ENCODE measurements around the gene DNAJC28.

DNA sequence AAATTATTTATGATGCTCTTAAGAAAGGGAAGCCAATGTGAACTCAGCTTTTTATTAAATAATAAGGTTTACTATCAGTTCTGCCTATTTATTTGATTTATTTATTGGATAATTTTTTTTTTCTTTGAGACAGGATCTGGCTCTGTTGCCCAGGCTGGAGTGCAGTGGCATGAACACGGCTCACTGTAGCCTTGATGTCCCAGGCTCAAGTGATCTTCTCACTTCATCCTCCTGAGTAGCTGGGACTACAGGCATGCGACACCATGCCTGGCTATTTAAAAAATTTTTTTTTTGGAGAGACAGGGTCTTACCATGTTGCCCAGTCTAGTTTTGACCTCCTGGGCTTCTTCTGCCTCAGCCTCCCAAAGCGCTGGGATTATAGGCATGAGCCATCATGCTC is 21.0 kb upstream of the DNAJC28 start:
- TF ChIP-seq ZNF274 (IDR thresholded peaks at IDR 0.05; ENCODE audit: low read depth, low read length) (no peak), SUZ12 (IDR thresholded peaks at IDR 0.05; ENCODE audit: extremely low read depth, insufficient read depth, insufficient read length) (no peak)
